Peyer's patch (tissue), 4 donors: ENCODE data around the gene RAE1. TPM values are rescaled to one million over a fixed set of nuclear protein-coding genes. Genes with fewer than 3 reads are reported as not detected.

ENCODE experiments used
- DNase-seq, 3 donors: peaks; one replicate each; pipeline ENCODE4 v3.0.0-alpha.2; 2017 to 2019
- H3K27ac ChIP-seq, 4 donors: fragments of 200-600 bp; sonication (generic); one replicate each; pipeline ENCODE4 v1.5.1; 2016 to 2019
- H3K27me3 ChIP-seq, 2 donors: fragments of 200-600 bp; sonication (generic); one replicate each; pipeline ENCODE4 v1.5.1; 2019
- H3K36me3 ChIP-seq, 3 donors: fragments of 200-600 bp; sonication (generic); one replicate each; pipeline ENCODE4 v1.5.1; 2016 to 2019
- H3K4me1 ChIP-seq, 4 donors: fragments of 200-600 bp; sonication (generic); one replicate each; pipeline ENCODE4 v1.5.1; 2016 to 2019
- H3K4me3 ChIP-seq, 4 donors: fragments of 200-600 bp; sonication (generic); 1 replicate in 3 of 4; 2 replicates in 1 of 4; pipeline ENCODE4 v1.5.1; 2016 to 2019; ENCODE audit warnings: mild to moderate bottlenecking in 1 of 4
- H3K9me3 ChIP-seq, 4 donors: fragments of 200-600 bp; sonication (generic); one replicate each; pipeline ENCODE4 v1.5.1; 2016 to 2019; ENCODE audit warnings: mild to moderate bottlenecking in 1 of 4
- POLR2A ChIP-seq, 2 donors: fragments of 450-650 bp; IDR thresholded peaks; one replicate each; pipeline ENCODE4 v1.5.1; 2017; ENCODE audit warnings: antibody characterized with exemption in 2 of 2, mild to moderate bottlenecking in 2 of 2, moderate library complexity in 2 of 2
- total RNA-seq, 4 donors: library from RNA; depleted of rRNA; stranded (reverse); fragments of >200 nt; gene quantifications; one replicate each; pipeline ENCODE4 v1.1.0, GENCODE V29; 2016
- TF ChIP-seq, protein P1 (sequence below), 6 experiments: fragments of 450-650 bp in 4 of 6; fragments of 200-600 bp in 2 of 6; sonication (generic) in 1 of 6; IDR thresholded peaks; one replicate each; pipeline ENCODE4 v1.5.1; 2017 to 2019; ENCODE audit warnings: antibody characterized with exemption in 6 of 6, mild to moderate bottlenecking in 3 of 6, moderate library complexity in 1 of 6

RAE1 gene
- total RNA-seq, 4 donors from 2014 or later = 21.5 to 38.9 (median 33.3) TPM

DNA sequence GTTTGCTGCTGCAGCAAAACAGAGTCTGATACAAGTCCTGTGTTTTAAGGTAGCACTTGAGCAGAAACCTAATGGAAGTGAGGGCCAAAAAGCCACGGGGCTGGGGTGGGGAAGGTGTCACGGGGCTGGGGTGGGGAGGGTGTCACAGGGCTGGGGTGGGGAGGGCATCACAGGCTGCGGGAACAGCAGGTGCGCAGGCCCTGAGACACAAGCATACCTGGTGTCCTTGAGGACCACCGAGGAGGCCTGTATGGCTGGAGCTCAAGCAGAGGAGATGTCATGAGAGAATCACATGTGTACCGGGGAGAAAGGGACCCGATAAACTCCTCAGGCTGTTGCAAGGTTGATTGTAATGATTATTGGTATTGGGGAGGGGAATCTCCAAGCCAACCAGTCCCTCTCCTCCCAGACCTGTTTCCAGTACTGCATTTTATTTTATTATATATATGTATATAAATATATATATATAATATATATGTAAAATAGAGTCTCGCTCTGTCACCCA, 35.0 kb upstream of the RAE1 start:
- no peak for DNase-seq
- Histone ChIP-seq H3K27me3 (no peaks in the 10 kb centered on the region), H3K4me1 (no peaks in the 10 kb centered on the region), H3K27ac (no peak overlapping the region), H3K36me3 (no peaks in the 10 kb centered on the region), H3K9me3 (no peaks in the 10 kb centered on the region), H3K4me3 (no peak overlapping the region)
- TF ChIP-seq POLR2A (IDR thresholded peaks at IDR 0.05) = no peak
- TF ChIP-seq, protein P1, sequence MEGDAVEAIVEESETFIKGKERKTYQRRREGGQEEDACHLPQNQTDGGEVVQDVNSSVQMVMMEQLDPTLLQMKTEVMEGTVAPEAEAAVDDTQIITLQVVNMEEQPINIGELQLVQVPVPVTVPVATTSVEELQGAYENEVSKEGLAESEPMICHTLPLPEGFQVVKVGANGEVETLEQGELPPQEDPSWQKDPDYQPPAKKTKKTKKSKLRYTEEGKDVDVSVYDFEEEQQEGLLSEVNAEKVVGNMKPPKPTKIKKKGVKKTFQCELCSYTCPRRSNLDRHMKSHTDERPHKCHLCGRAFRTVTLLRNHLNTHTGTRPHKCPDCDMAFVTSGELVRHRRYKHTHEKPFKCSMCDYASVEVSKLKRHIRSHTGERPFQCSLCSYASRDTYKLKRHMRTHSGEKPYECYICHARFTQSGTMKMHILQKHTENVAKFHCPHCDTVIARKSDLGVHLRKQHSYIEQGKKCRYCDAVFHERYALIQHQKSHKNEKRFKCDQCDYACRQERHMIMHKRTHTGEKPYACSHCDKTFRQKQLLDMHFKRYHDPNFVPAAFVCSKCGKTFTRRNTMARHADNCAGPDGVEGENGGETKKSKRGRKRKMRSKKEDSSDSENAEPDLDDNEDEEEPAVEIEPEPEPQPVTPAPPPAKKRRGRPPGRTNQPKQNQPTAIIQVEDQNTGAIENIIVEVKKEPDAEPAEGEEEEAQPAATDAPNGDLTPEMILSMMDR (IDR thresholded peaks at IDR 0.05) = no peak

GRCh38 chr20:57316795-57317201, 34.3 kb upstream of the RAE1 start:
- Histone ChIP-seq H3K4me1 (no peaks in the 10 kb centered on the region), H3K9me3 (no peaks in the 10 kb centered on the region), H3K4me3 (no peak overlapping the region), H3K27me3 (no peaks in the 10 kb centered on the region), H3K27ac (no peak overlapping the region), H3K36me3 (no peaks in the 10 kb centered on the region)
- no peak for DNase-seq
- TF ChIP-seq POLR2A (IDR thresholded peaks at IDR 0.05) = no peak
- TF ChIP-seq, protein P1 (IDR thresholded peaks at IDR 0.05) = no peak

DNA sequence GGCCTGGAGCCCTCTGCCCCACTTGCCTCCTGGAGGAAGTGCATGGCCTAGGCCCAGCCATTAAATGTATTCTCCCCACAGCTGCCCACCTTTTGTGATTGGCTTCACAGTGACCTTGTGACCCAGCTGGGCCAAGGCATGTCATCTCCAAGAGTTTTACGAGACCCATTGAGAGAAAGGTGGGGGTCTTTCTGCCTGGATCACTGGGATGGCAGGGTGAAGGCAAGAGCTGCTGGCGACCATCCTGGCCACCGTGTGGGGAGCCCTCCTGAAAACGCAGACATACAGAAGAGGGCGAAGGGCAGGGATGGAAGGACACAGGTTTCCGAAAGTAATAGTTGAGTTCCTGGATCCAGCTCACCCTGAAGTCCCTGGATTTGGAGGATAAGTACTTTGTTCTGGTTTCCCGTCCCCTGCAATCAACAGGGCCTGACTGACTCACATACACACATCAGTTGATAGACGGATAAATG, 33.7 kb upstream of the RAE1 start:
- no peak overlapping the region for H3K4me3 ChIP-seq
- H3K9me3 ChIP-seq = no peaks in the 10 kb centered on the region
- DNase-seq = no peak
- no peaks in the 10 kb centered on the region for H3K27me3 ChIP-seq
- no peaks in the 10 kb centered on the region for H3K4me1 ChIP-seq
- H3K27ac ChIP-seq = no peak overlapping the region
- TF ChIP-seq, protein P1 (IDR thresholded peaks at IDR 0.05) = no peak
- no peak for TF ChIP-seq POLR2A (IDR thresholded peaks at IDR 0.05)
- no peaks in the 10 kb centered on the region for H3K36me3 ChIP-seq

DNA sequence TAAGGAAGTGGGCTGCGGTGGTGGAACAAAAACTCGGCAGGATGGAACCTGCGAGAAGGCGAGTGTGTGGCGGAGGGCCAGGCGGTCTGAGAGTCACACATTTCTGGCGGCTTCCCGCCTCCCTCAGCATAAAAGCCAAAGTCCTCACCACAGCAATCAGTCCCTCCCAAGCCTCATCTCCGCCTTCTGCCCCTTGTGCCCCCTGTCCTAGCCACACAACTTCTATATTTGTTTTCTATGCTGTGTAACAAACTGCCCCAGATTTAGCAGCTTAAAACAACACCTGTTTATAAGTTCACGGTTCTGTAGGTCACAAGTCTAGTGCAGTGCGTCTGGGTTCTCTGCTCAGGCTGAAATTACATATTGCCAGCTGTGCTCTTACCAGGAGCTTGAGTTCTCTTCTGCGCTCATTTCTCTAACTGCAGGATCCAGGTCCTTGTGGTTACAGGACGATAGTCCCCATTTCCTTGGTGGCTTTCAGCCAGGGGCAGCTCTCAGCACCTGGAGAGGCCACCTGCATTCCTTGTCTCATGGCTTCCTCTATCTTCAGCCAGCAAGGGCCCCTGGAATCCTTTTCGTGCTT, 33.2 kb upstream of the RAE1 start:
- TF ChIP-seq POLR2A (IDR thresholded peaks at IDR 0.05) = no peak
- Histone ChIP-seq H3K4me3 (no peak overlapping the region), H3K4me1 (no peaks in the 10 kb centered on the region), H3K27ac (no peak overlapping the region), H3K27me3 (no peaks in the 10 kb centered on the region), H3K9me3 (no peaks in the 10 kb centered on the region), H3K36me3 (no peaks in the 10 kb centered on the region)
- DNase-seq = no peak

GRCh38 chr20:57319584-57319983, 31.5 kb upstream of the RAE1 start:
- DNase-seq = no peak
- TF ChIP-seq, protein P1 (IDR thresholded peaks at IDR 0.05) = no peak
- no peak for TF ChIP-seq POLR2A (IDR thresholded peaks at IDR 0.05)
- Histone ChIP-seq H3K4me1 (no peaks in the 10 kb centered on the region), H3K4me3 (no peak overlapping the region), H3K27me3 (no peaks in the 10 kb centered on the region), H3K9me3 (no peaks in the 10 kb centered on the region), H3K27ac (no peak overlapping the region), H3K36me3 (no peaks in the 10 kb centered on the region)

GRCh38 chr20:57320358-57320757, 30.7 kb upstream of the RAE1 start:
- DNase-seq = no peak
- H3K4me3 ChIP-seq = no peak overlapping the region
- no peaks in the 10 kb centered on the region for H3K36me3 ChIP-seq
- H3K9me3 ChIP-seq = no peaks in the 10 kb centered on the region
- H3K27me3 ChIP-seq = no peaks in the 10 kb centered on the region
- no peaks in the 10 kb centered on the region for H3K4me1 ChIP-seq
- TF ChIP-seq POLR2A (IDR thresholded peaks at IDR 0.05) = no peak
- TF ChIP-seq, protein P1 (IDR thresholded peaks at IDR 0.05) = no peak
- no peak overlapping the region for H3K27ac ChIP-seq
